Mesodermal cell (in vitro differentiated cells): ENCODE data around the gene PAX5. TPM values are rescaled to one million over a fixed set of nuclear protein-coding genes. Genes with fewer than 3 reads are reported as not detected.
"Not testable (repeated sequence)": the region's sequence is repeated elsewhere in the genome, so short reads cannot be mapped to it uniquely, and the experiment has no call there.

Experiments
- H3K27ac ChIP-seq: 2 replicates; pipeline ENCODE4 v1.7.0; 2013; ENCODE audit warnings: mild to moderate bottlenecking, low read depth, low read length, moderate library complexity; ENCODE audit not compliant: severe bottlenecking
- H3K36me3 ChIP-seq: 2 replicates; pipeline ENCODE4 v1.7.1; 2013; ENCODE audit warnings: mild to moderate bottlenecking, low read length, moderate library complexity; ENCODE audit not compliant: control insufficient read depth, insufficient read depth
- H3K4me1 ChIP-seq: one replicate; pipeline ENCODE4 v1.7.1; 2013; ENCODE audit warnings: mild to moderate bottlenecking, low read length; ENCODE audit not compliant: insufficient read depth, control insufficient read depth, poor library complexity, severe bottlenecking
- H3K4me3 ChIP-seq: 2 replicates; pipeline ENCODE4 v1.7.0; 2013; ENCODE audit warnings: low read length, control low read depth, mild to moderate bottlenecking; ENCODE audit not compliant: insufficient read depth, poor library complexity, severe bottlenecking; ENCODE audit errors: extremely low read depth
- H3K9me3 ChIP-seq: 2 replicates; pipeline ENCODE4 v1.7.1; 2013; ENCODE audit warnings: mild to moderate bottlenecking, low read length, moderate library complexity; ENCODE audit not compliant: control insufficient read depth
- WGBS, 2 experiments: methylation state at CpG; one replicate each; pipeline ENCODE4 v1.1.5; 2013; ENCODE audit warnings: missing lambda C conversion rate in 2 of 2; ENCODE audit not compliant: insufficient coverage in 2 of 2; 5-methylcytosine and 5-hydroxymethylcytosine counted together
- polyA plus RNA-seq, 2 experiments: library from polyadenylated mRNA; stranded (reverse); fragments of 50-300 nt; gene quantifications; one replicate each; pipeline ENCODE4 v1.2.3, GENCODE V29; 2013

Gene PAX5
- 0.33 TPM for polyA plus RNA-seq (2013, experiment 1 of 2)
- 0.20 TPM for polyA plus RNA-seq (2013, experiment 2 of 2)

- H3K36me3 ChIP-seq: no peaks in the 10 kb centered on the region
- 11 to 23% methylated on average over 14 of the region's 27 CpGs for WGBS, 2 experiments
- peaks cover 22% of the 10 kb centered on the region for H3K4me1 ChIP-seq
- no peak within 1 kb of the TSS for H3K27ac ChIP-seq
- peak within 1 kb of the TSS; percentile 29 for H3K4me3 ChIP-seq
- no peaks in the 10 kb centered on the region for H3K9me3 ChIP-seq
Observed at GRCh38 chr9:37033682-37034304, at the start of gene PAX5. TSS of gene PAX5 (minus strand) at chr9:37034268. CDS start at chr9:37034031, 237 bp downstream.

- Histone ChIP-seq H3K4me3 (no peak overlapping the region), H3K36me3 (peaks cover 17% of the 10 kb centered on the region), H3K4me1 (no peaks in the 10 kb centered on the region), H3K27ac (no peak overlapping the region), H3K9me3 (peaks cover 5% of the 10 kb centered on the region)
Observed at GRCh38 chr9:37083654-37084053, 49.6 kb upstream of the PAX5 start.

GRCh38 chr9:37082214-37082765 lies 48.2 kb upstream of the PAX5 start:
- H3K4me1 ChIP-seq: no peaks in the 10 kb centered on the region
- no peak overlapping the region for H3K27ac ChIP-seq
- 80% methylated on average over 1 of the region's 4 CpGs; no CpG with 5 or more reads in 1 of the 2 experiments for WGBS, 2 experiments
- H3K9me3 ChIP-seq: peaks cover 5% of the 10 kb centered on the region
- H3K4me3 ChIP-seq: no peak overlapping the region
- peaks cover 9% of the 10 kb centered on the region for H3K36me3 ChIP-seq

- not testable (repeated sequence) for H3K27ac ChIP-seq, H3K9me3 ChIP-seq, H3K4me3 ChIP-seq, H3K4me1 ChIP-seq, H3K36me3 ChIP-seq
- WGBS, 2 experiments: 92 to 97% methylated on average over 13 to 16 of the region's 20 CpGs
Observed at GRCh38 chr9:37081507-37081906, 47.4 kb upstream of the PAX5 start.

- not testable (repeated sequence) for H3K36me3 ChIP-seq, H3K9me3 ChIP-seq, H3K4me1 ChIP-seq
- Histone ChIP-seq H3K27ac (peak overlapping the region; percentile 72), H3K4me3 (peak overlapping the region; percentile 86)
- 0% methylated on average over 24 to 28 of the region's 32 CpGs for WGBS, 2 experiments
Observed at GRCh38 chr9:37080165-37080628, 46.1 kb upstream of the PAX5 start.

GRCh38 chr9:37079370-37080164 lies 45.5 kb upstream of the PAX5 start:
- peak overlapping the region; percentile 72 for H3K27ac ChIP-seq
- peak overlapping the region; percentile 86 for H3K4me3 ChIP-seq
- peaks cover 5% of the 10 kb centered on the region for H3K9me3 ChIP-seq
- WGBS, 2 experiments: 4 to 6% methylated on average over 42 to 46 of the region's 63 CpGs
- H3K4me1 ChIP-seq: no peaks in the 10 kb centered on the region
- H3K36me3 ChIP-seq: no peaks in the 10 kb centered on the region

- WGBS, 2 experiments: 73 to 100% methylated on average over 2 of the region's 4 CpGs
Observed at GRCh38 chr9:37074790-37075189, 40.7 kb upstream of the PAX5 start.

GRCh38 chr9:37066139-37066725 lies 32.2 kb upstream of the PAX5 start:
- Histone ChIP-seq H3K9me3 (no peaks in the 10 kb centered on the region), H3K27ac (no peak overlapping the region), H3K4me1 (no peaks in the 10 kb centered on the region), H3K36me3 (no peaks in the 10 kb centered on the region), H3K4me3 (no peak overlapping the region)
- 63 to 80% methylated on average over 1 of the region's 3 CpGs for WGBS, 2 experiments

More at GRCh38 chr9:37074790-37075189, 40.7 kb upstream of the PAX5 start:
- H3K36me3 ChIP-seq, H3K4me3 ChIP-seq, H3K27ac ChIP-seq, H3K4me1 ChIP-seq, H3K9me3 ChIP-seq: not testable (repeated sequence)

GRCh38 chr9:37062336-37062735 lies 28.3 kb upstream of the PAX5 start:
- Histone ChIP-seq H3K9me3 (no peaks in the 10 kb centered on the region), H3K4me1 (no peaks in the 10 kb centered on the region), H3K36me3 (no peaks in the 10 kb centered on the region), H3K27ac (no peak overlapping the region), H3K4me3 (no peak overlapping the region)
- 67 to 91% methylated on average over 1 to 4 of the region's 4 CpGs for WGBS, 2 experiments

- H3K36me3 ChIP-seq: no peaks in the 10 kb centered on the region
- WGBS, 2 experiments: 82 to 88% methylated on average over 2 of the region's 2 CpGs
- no peak overlapping the region for H3K27ac ChIP-seq
- no peaks in the 10 kb centered on the region for H3K9me3 ChIP-seq
- H3K4me3 ChIP-seq: no peak overlapping the region
- no peaks in the 10 kb centered on the region for H3K4me1 ChIP-seq
Observed at GRCh38 chr9:37061768-37062167, 27.7 kb upstream of the PAX5 start.
